Limb (tissue), 2 donors: Measurements from ENCODE around the gene PRDM5.
A peak's percentile ranks its signal among the peaks of the same experiment; 100 is the strongest.
"Not testable (repeated sequence)": the region's sequence is repeated elsewhere in the genome, so short reads cannot be mapped to it uniquely, and the experiment has no call there.

Experiments
- DNase-seq, 2 donors: peaks; one replicate each; pipeline ENCODE4 v3.0.0-alpha.2; 2016; ENCODE audit errors: extremely low spot score in 2 of 2

PRDM5 gene

DNA sequence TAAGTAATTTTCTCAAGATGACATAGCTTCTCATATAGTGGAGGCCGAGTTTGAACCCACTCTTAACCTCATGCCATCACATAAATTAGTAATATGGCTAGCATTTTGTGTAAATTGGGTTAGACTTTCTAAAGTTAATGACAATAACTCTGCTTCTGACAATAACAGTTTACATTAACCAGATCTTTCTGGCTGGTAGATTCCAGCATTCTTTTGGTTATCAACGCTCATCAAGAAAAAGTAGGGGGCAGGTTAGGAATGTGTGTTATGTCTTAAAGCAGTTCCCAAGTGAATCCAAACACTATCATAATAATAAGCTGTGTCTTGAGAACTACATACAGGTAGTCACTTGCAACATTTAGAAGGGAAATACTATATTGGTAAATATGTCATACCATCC is 162.5 kb downstream of the PRDM5 start:
- DNase-seq: no peak

DNA sequence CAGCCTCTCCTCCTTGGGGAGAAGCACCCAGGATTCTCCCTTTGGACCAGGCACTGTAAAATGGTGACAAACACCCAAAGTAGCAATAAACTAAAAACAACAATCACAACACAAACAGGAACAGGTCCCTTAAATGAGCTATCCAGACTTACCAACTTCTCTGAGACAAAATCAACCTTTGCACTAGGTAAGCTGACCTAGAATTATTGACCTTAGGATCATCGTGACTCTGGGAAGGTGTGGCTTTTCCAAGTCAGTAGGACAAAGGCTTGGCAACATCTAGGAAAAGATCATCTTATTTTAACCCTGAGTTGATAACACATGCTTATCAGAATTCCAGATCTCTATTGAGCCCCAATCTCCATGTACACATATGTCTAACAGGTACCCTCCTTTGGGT is 166.7 kb downstream of the PRDM5 start:
- no peak for DNase-seq

DNA sequence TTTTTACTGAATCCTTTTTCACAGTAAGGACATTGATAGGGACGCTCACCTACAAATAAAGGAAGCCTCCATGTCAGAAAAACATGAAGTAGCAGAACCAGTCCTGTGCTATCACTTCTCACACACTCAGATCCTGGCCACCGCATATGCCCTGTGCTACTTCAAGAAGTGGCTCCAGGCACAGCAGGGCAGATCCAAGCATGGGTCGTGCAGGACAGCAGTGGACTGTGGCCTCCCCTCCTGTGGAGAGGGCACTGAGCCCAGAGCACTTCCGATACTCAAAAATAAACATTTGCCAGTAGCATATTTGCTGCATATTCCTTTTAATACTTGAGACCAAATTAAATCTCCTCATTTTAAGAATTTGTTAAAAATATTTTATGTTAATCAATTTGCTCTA is 167.9 kb downstream of the PRDM5 start:
- DNase-seq: no peak

DNA sequence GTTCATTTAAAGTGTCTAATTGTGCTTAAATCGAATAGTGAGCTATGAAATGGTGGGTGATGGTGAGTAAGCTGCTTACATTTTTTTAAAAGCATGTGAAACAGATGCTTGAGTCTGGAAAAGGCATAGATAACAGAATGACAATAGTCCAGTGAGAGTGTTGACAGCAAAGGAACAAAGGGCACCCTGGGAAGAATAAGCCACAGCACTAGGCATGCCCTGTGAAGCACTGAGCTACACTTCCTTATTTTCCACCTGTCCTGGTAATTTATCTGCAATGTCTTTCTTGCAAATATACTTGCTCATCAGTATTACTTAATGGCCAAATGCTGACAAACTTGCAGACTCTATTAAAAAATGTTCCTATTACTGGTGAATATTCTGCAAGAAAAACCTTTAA is 168.7 kb downstream of the PRDM5 start:
- DNase-seq: no peak

DNA sequence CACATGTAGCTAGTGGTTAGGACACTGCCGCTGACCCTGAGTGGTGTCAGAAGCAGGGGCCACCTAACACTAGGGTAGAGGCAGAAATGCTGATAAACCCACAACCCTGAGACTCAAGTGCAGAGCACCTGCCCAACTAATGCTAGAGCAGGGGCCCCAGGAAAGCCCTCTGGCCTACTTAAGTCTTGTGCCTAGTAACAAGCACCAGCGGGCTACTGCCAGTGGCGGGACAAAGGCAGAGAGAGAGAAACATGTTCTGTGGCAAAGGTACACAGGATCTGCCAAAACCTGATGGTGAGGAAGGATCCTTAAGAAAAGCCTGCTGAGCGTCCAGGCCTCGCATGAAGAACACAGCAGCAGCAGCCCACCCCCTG is 172.4 kb downstream of the PRDM5 start:
- no peak for DNase-seq

DNA sequence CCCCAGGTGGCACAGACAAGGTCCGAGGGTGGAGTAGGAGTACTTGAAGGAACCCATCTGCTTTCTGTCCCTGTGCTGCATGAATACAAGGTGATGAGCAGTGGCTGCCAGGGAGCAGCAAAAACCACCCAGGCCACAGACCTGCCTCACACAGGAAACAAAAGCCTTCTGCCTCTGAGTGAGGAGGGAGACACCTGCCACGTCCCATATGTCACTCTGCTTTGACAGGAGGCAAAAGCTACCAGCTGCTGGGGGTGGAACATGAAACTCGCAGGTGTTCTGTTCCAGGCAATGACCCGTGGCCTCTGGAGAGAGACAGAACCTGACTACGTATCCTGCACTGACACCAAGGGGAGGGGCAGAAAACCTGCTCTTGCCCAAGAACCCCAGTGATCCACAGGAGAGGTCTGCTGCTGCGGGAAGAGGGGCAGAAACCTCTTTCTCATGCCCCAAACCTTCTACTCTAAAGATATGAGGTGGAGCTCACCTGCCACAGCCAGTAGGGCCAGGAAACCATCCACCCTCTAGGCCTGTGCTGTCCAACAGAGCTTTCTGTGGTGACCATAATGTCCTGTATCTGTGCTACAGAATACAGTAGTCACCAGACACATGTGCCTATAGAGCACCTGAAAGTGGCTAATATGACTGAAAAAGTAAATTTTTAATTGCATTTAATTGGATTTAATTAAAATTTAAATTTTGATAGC is 172.9 kb downstream of the PRDM5 start:
- no peak for DNase-seq

DNA sequence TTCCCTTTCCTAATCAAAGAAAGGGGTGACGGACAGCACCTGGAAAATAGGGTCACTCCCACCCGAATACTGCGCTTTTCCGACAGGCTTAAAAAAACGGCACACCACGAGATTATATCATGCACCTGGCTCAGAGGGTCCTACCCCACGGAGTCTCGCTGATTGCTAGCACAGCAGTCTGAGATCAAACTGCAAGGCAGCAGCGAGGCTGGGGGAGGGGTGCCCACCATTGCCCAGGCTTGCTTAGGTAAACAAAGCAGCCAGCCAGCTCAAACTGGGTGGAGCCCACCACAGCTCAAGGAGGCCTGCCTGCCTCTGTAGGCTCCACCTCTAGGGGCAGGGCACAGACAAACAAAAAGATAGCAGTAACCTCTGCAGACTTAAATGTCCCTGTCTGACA is 180.9 kb downstream of the PRDM5 start:
- DNase-seq: not testable (repeated sequence)

DNA sequence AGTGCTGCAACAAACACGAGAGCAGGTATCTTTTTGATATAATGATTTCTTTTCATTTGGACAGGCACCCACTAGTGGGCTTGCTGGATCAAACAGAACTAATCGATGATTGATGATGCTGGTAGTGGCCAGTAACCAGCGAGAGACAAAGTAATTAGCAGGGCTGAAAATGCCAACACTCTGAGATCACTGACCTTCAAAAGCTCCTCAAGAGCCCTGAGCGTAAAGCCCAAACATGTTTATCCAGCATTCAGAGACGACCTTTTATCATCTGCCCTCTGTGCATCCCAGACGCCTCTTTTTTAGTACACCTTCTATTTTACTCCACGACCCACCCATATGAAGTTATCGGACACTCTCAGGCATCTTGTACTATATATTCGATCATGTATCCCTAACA is 186.2 kb downstream of the PRDM5 start:
- DNase-seq: no peak

DNA sequence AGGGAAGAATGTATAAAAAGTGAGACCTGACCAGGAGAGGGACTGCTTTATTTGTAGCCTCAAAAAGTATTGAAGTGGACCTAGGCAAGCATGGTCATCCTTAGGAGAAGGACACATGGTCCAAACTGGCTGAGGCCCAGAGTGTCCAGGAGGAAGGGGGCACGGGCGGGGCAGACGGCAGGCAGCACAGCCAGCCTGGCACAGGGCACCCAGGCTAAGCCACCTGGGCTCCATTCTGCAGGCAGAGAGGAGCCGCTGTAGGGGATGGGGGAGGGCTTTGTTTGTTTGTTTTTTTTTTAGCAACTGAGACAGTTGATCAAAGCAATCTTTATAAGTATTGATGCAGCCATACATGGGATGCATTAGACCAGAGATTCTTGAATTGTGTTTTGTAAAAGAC is 188.6 kb downstream of the PRDM5 start:
- DNase-seq: no peak

DNA sequence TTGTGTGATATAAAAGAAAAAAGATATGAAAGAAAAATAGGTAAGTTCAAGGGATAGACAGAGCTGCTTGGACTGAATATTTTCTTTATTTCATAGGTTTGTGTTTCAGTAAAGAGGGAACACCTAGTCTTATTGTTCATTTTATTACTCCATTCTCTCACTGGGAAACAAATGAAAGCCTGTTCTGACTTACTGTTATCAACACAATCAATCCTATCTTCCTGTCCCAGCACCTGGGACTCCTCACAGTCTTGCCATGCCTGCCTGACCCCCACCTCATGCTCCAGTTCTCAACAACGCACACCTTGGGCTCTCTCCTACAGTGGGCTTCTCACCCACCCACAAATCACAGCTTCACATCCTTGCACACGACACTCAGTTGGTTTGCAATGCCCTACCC is 189.5 kb downstream of the PRDM5 start:
- no peak for DNase-seq

DNA sequence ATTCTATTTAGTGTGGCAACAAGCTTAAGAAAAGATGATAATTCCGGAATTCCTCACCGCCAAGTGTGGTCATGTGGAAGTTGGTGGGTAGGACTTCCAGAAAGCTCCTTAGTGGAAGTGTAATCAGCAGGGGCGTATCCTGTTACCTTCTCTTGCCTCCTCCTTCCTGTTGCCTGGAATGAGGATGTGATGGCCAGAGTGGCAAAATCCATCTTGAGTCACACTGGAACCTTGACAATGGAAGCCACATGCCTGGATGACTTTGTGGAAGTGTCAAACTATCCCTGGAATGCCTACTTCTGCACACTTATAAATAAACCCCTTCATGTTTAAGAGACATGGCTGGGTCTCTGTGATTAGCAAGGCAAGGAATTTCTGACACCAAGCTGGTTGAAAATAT is 191.0 kb downstream of the PRDM5 start:
- DNase-seq: no peak

DNA sequence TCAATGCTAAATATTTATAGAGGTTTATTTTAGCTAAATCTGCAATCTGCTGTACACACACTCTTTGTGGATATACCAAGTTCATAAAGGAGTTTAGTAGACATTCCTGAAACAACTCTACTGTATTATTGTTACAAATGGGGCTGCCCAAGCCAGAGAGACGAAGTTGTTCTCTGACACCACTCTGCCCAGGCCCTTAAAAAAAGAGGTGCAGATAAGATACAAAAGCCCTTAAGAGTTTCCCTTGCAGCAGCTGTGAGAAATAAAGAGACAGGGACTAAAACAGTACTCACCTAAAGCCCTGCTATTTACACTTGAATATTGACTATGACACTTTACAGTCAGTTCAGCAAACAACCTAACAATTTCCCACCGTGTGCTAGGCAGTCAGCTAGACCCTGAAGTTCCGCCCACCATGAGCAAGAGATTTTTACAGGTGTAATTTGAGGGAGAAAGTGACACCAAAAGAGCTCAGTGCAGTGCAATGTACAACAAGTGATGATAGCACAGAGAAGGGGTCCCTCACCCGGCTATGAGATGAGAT is 191.7 kb downstream of the PRDM5 start:
- no peak for DNase-seq

DNA sequence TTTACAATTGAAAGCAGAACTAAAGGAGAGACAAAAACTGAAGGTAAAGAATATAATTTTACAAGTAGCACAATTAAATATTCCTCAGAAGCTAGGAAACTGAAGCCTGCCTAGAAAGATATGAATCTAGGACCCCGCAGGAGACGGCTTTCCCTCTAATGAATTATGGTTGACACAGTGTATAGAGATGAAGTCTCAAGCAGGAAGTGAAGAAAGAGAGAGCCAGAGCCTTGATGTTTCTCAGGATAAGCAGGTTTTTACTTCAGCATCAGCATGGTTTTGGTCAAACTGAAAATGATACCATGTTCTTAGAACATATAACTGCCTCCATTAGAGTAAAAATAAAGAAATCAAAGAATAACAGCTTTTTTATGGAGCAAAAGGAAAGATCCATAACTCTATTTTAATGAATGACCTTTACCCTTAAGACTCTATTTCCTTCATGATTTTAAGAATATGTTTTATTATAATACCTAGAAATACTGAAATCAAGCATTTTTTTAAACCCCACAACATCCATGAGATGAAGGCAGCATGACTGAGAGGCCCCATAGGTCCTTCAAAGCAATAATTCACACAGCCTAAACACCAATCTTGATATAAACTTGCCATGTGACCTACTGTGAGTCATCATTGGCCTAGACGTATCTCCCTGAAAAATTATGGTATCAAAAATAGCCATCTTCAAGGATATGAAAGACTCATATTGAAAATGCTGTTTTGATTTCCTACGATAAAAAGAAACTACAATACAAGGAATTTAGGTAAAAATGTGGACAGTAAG is 193.4 kb downstream of the PRDM5 start:
- no peak for DNase-seq

DNA sequence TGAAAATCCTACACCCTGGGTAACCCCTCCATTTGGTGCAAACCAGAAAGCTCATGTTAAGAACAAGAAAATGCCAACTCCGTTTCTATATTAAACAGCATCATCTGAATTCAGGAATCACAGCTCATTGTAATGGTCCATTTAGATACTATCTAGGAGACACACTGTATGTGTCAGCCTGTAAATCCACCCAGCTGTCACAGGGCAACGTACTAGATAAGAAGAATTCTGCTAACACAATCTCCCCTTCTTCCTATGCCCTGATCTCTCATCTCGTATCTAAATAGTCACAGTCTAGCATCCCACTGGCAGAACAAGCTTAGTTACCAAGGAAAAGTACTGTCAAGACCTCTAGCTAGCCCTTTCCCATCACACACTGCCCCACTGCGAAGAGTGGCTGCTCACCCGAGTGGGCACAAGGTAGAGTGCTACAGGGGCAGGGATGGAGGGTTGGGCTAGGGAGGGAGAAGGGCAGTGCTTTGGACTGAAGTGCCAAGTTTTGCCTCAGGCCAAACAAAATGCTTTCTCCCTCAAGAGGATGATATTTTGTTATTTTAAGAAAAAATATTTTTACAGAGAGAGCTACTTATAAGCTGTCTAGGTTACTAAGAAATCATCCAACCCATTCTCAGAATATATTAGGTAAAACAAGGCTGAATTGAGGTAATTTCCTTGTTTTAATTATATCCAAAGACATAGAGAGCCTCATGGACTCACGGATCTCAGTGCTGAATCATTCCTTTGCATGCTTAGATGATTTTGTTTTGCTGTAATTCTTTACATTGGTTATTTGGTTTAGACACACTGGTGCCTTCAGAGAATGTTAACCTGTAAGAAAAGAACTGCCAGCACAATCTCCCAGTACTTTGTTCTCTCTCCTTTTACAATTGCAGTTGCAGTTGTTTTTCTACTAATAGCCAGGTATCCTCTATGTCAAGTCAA is 196.6 kb downstream of the PRDM5 start:
- no peak for DNase-seq

DNA sequence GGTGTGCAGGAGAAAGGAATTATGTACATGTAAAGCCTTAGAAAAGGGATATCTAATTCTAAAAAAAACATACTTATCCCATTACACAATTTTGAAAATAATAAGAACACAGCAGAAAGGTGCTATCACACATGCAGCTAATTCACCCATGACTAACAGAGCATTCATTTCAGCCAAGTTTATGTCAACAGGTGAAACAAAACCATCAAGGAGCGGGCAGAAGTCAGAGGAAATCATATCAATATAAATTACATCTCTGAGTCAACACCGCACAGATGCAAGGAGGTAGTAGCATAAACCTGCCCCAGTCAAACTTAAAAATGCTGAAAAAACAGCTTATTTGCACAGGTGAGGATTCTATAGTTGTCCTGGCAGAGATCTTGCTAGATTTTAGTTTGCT is 197.9 kb downstream of the PRDM5 start:
- DNase-seq: no peak

DNA sequence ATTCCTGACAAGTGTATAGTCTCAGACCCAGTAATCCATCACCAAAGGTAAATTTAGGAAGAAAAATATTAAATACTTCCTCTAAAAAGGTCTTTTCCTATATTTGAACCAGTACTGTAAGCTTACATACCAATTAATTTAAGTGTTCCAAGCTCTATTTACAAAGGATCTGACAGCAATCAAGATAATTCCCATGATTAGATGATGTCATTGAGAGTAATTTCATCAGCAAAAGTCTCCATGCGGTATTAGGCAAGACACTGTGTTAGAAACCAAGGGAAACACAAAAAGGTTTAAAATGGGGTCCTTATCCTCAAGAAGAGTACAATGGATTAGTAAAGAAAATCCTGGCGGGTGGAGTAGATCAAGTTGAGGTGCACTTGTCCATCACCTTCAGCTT is 198.5 kb downstream of the PRDM5 start:
- DNase-seq: no peak

DNA sequence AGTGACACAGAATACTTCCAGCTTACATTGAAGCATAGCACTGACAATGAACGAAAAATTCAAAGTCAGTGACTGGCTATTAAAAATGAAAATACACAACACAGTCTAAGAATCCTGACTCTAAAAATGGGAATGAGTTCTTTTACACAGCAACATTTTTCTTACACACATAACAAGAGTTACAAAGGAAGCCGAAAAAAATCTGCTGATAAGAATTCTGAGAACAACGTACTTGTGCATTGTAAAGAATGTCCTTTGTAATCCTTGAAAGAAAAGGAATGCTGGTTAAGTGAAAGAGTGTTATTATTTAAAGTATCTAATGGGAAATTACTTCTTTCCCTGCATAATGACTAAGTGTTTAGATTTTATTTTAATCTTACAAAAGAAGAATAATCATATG is 199.4 kb downstream of the PRDM5 start:
- no peak for DNase-seq

DNA sequence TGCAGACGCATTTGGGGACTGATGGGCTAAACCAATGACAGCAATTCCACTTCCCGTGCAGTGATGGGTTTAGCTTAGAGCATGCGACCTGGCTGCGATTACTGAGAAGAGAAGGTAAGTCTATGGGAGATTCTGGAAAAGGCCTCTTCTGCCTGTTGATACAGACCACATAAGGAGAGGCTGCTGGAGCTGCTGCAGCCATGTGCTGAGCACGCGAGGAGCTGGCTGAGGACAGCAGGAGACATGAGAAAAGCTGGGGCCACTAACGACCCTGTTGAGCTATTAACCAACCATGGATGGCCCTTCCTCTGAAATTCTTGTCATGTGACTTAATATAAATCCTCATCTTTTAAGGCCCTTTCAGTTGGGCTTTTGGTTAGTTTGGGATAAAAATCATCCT is 199.9 kb downstream of the PRDM5 start:
- DNase-seq: no peak

DNA sequence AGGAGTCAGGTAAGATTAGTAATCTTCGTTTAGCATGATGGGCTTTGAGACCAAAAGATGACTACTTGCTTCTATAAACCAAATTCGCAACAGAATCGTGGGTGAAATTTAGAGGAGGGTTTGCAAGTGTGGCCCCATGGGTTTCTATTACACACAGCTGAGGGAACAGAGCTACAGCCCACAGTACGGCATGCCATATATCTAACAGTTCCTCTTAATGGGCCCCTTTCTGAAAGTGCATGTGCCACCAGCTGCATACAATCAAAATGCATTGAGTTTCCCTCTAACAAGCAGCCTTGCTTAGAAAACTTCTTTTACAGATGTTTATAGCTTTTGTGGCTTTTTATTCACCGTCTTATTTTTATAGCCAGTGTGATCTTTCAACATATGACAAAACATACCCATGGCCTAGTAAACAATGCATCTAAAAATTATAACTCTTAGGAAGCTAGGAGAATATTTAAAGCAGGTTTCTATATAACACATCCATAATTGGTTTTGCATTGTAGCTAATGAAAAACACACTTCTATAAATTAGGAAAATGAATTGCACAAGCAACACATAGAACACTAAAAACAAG is 202.1 kb downstream of the PRDM5 start:
- DNase-seq: no peak

DNA sequence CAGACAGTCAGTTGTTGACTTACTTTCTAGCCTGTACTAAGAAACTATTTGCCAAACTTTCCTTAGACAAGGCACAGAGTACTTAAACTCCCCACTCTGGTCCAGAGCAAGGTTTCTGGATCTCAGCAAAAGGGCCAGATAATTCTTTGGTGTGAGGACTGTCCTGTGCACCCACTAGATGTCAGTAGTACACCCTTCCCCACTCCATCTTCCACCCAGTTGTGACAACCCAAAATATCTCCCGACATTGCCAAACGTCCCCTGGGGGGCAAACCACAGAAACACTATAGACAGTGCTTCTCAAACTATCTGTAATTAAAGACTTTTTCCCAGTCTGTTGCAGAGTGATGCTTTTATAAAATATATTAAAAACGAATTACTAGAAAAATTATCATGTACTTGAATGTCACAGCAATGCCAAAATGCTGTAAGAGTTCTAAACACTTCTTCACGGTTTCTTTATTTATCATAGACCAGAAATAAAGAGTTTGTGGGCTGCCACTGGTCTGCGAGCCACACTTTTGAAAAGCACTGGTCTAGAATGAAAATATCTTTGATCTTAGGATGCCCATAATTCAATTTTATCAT is 203.5 kb downstream of the PRDM5 start:
- peak in 1 of 2 donors; percentile 45 for DNase-seq

DNA sequence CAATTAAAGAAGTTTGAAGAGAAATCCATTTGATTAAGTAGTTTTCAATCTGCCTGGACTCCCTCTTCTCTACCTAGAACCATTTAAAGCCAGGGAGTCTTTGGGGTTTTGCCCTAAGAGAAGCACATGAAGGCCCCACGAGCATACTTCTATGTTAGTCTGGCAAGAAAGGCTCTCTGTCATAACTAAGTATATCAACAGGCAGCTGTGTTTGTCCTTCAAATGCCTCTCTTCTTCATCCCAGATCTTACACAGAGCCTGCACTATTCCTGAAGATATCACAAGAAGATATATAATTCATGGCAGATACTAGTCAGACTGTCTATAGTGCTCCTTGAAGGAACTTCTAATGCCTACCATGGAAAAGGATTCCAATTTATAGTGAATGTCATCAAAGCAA is 206.2 kb downstream of the PRDM5 start:
- DNase-seq: no peak
